ENCODE measurements around the gene PMPCA.

The PMPCA gene

GRCh38 chr9:136380381-136380780 lies 30.1 kb upstream of the PMPCA start:
- H3K27me3 Mint-ChIP-seq, result no peaks in the 10 kb centered on the region

GRCh38 chr9:136381311-136381710 lies 29.1 kb upstream of the PMPCA start:
- H3K4me1 Mint-ChIP-seq (ENCODE audit: low read depth), result peaks cover 22% of the 10 kb centered on the region
- no peak for DNase-seq
- no peak overlapping the region for H3K27ac Mint-ChIP-seq
- no peaks in the 10 kb centered on the region for H3K27me3 Mint-ChIP-seq
- no peaks in the 10 kb centered on the region for H3K9me3 Mint-ChIP-seq
- H3K4me3 Mint-ChIP-seq, result no peak overlapping the region
- peaks cover 81% of the 10 kb centered on the region for H3K36me3 Mint-ChIP-seq (ENCODE audit: low read depth)

More at GRCh38 chr9:136380381-136380780, 30.1 kb upstream of the PMPCA start:
- Mint-ChIP-seq H3K4me1 (ENCODE audit: low read depth) (peaks cover 13% of the 10 kb centered on the region), H3K27ac (no peak overlapping the region), H3K36me3 (ENCODE audit: low read depth) (peaks cover 81% of the 10 kb centered on the region), H3K9me3 (no peaks in the 10 kb centered on the region), H3K4me3 (no peak overlapping the region)
- no peak for DNase-seq

GRCh38 chr9:136381966-136382513 lies 28.4 kb upstream of the PMPCA start:
- H3K27ac Mint-ChIP-seq, result no peak overlapping the region

DNA sequence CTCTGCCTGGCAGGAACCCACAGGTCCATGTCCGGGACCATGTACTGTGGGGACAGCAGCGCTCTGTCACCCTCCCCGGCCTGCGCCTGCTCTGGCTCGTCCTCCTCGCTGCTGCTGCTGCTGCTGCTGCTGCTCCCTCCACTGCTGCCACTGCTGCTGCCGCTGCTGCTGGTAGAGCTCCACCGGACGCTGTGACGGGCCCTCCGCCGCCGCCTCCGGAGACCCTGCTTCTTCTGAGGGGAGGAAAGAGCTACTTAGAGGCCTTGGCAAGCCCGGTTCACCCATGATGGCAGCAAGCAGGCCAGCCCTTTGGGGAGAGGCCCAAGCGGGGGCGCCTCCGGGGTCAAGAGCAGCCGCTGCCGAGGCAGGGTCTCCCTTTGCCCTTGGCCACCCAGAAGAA lies 27.0 kb upstream of the PMPCA start:
- DNase-seq, result no peak
- Mint-ChIP-seq H3K27me3 (no peaks in the 10 kb centered on the region), H3K4me3 (no peak overlapping the region), H3K36me3 (ENCODE audit: low read depth) (peaks cover 88% of the 10 kb centered on the region), H3K27ac (no peak overlapping the region), H3K4me1 (ENCODE audit: low read depth) (peaks cover 30% of the 10 kb centered on the region), H3K9me3 (no peaks in the 10 kb centered on the region)

More at GRCh38 chr9:136381966-136382513, 28.4 kb upstream of the PMPCA start:
- Mint-ChIP-seq H3K27me3 (no peaks in the 10 kb centered on the region), H3K9me3 (no peaks in the 10 kb centered on the region), H3K4me1 (ENCODE audit: low read depth) (peaks cover 25% of the 10 kb centered on the region), H3K4me3 (no peak overlapping the region), H3K36me3 (ENCODE audit: low read depth) (peaks cover 79% of the 10 kb centered on the region)
- DNase-seq, result no peak

DNA sequence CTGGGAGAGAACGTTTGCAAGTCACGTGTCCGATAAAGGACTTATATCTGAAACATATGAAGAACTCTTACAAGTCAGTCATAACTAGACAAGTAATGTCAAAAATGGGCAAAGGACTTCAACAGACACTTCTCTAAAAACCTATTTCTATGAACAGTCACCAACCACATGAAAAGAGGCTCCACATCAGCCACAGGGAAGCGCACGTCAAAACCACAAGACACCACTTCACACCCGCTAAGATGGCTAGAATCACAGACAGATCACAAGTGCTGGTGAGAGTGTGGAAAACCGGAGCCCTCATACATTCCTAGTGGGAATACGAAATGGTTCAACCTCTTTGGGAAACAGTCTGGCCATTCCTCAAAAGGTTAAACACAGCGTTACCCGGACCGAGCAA lies 25.4 kb upstream of the PMPCA start:
- peaks cover 88% of the 10 kb centered on the region for H3K36me3 Mint-ChIP-seq (ENCODE audit: low read depth)
- no peaks in the 10 kb centered on the region for H3K27me3 Mint-ChIP-seq
- H3K4me3 Mint-ChIP-seq, result no peak overlapping the region
- H3K27ac Mint-ChIP-seq, result peak overlapping the region; percentile 39
- peaks cover 30% of the 10 kb centered on the region for H3K4me1 Mint-ChIP-seq (ENCODE audit: low read depth)
- no peak for DNase-seq
- no peaks in the 10 kb centered on the region for H3K9me3 Mint-ChIP-seq

- H3K27ac Mint-ChIP-seq, result peak overlapping the region; percentile 42
- peak overlapping the region; percentile 3 for H3K4me3 Mint-ChIP-seq
- no peak for DNase-seq
- H3K4me1 Mint-ChIP-seq (ENCODE audit: low read depth), result peaks cover 30% of the 10 kb centered on the region
- no peaks in the 10 kb centered on the region for H3K9me3 Mint-ChIP-seq
- peaks cover 90% of the 10 kb centered on the region for H3K36me3 Mint-ChIP-seq (ENCODE audit: low read depth)
- no peaks in the 10 kb centered on the region for H3K27me3 Mint-ChIP-seq
Observed at GRCh38 chr9:136386018-136386417, 24.4 kb upstream of the PMPCA start.

DNA sequence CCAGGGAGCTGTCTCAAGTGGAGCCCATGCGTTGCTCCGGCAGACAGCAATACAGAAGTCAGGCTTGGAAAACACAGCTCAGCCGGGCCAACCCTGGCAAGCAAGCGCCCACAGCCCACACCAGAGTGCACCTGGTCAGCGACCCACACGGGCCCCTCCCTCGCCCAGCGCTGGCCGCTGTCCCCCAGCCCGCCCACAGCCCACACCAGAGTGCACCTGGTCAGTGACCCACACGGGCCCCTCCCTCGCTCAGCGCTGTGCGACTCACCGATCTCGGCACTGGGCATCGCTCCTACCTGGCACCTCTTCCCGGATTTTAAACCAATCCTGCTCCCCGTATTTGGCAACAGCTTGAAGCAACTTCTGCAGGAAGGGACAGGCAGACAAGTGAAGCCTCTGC lies 23.2 kb upstream of the PMPCA start:
- Mint-ChIP-seq H3K4me3 (no peak overlapping the region), H3K4me1 (ENCODE audit: low read depth) (peaks cover 30% of the 10 kb centered on the region), H3K27me3 (no peaks in the 10 kb centered on the region), H3K9me3 (no peaks in the 10 kb centered on the region), H3K36me3 (ENCODE audit: low read depth) (peaks cover 92% of the 10 kb centered on the region), H3K27ac (no peak overlapping the region)
- no peak for DNase-seq

GRCh38 chr9:136389396-136389795 lies 21.1 kb upstream of the PMPCA start:
- H3K9me3 Mint-ChIP-seq, result no peaks in the 10 kb centered on the region
- peaks cover 27% of the 10 kb centered on the region for H3K4me1 Mint-ChIP-seq (ENCODE audit: low read depth)
- DNase-seq, result no peak
- H3K36me3 Mint-ChIP-seq (ENCODE audit: low read depth), result peaks cover 95% of the 10 kb centered on the region
- H3K27me3 Mint-ChIP-seq, result no peaks in the 10 kb centered on the region
- H3K4me3 Mint-ChIP-seq, result no peak overlapping the region
- no peak overlapping the region for H3K27ac Mint-ChIP-seq

- H3K9me3 Mint-ChIP-seq, result no peaks in the 10 kb centered on the region
- H3K27ac Mint-ChIP-seq, result no peak overlapping the region
- no peak overlapping the region for H3K4me3 Mint-ChIP-seq
- H3K27me3 Mint-ChIP-seq, result no peaks in the 10 kb centered on the region
- no peak for DNase-seq
- peaks cover 5% of the 10 kb centered on the region for H3K4me1 Mint-ChIP-seq (ENCODE audit: low read depth)
- peaks cover 95% of the 10 kb centered on the region for H3K36me3 Mint-ChIP-seq (ENCODE audit: low read depth)
Observed at GRCh38 chr9:136391737-136392537, 18.5 kb upstream of the PMPCA start.

DNA sequence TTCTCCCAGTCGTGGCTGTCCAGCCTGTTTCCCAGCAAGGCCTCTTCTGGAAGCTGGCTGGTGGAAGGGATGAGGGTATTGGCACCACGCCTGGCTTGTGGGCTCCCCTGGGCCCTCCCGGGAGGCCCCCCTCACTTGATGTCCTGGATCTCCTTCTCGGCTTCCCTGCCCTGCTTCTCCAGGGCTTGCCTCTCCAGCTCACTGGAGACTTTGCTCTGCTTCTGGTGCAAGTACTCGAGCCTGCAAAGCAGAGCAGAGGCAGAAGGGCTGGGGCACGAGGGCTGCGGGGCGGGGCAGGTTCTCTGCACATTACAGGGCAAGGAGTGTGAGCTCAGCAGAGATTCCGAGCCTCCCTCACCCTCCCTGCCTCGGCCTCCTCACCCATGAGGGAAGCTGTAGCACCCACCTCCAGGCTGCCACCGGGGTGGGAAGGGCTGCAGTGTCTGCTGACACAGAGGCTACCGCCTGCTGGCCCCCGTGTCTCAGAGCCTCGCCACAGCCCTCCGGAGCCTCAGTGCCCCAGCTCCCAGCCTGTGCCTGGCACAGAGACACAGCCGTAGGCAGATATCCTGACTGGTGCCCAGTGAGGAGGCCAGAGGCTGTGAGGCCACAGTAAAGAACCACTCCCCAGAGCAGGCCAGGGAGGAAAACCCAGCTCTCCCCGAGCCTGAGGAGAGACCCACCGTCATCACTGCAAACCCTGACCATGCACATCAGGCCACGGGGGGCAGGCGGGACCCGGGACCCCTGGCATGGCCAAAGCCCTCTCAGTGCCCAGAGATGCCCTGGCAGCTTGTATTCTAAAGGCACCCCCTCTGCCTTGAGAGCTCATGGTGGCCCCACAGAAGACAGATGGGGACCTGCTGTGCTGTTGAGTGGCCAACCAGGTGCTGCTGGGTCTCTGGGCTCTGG lies 17.7 kb upstream of the PMPCA start:
- Mint-ChIP-seq H3K4me1 (ENCODE audit: low read depth) (peaks cover 4% of the 10 kb centered on the region), H3K27me3 (no peaks in the 10 kb centered on the region), H3K36me3 (ENCODE audit: low read depth) (peaks cover 93% of the 10 kb centered on the region), H3K9me3 (no peaks in the 10 kb centered on the region), H3K27ac (no peak overlapping the region), H3K4me3 (no peak overlapping the region)
- no peak for DNase-seq

GRCh38 chr9:136393531-136393930 lies 16.9 kb upstream of the PMPCA start:
- Mint-ChIP-seq H3K27ac (no peak overlapping the region), H3K36me3 (ENCODE audit: low read depth) (peaks cover 93% of the 10 kb centered on the region), H3K27me3 (no peaks in the 10 kb centered on the region), H3K9me3 (no peaks in the 10 kb centered on the region), H3K4me3 (no peak overlapping the region), H3K4me1 (ENCODE audit: low read depth) (peaks cover 10% of the 10 kb centered on the region)
- DNase-seq, result no peak

GRCh38 chr9:136394312-136395019 lies 16.0 kb upstream of the PMPCA start:
- Mint-ChIP-seq H3K27ac (no peak overlapping the region), H3K36me3 (ENCODE audit: low read depth) (peaks cover 93% of the 10 kb centered on the region)

DNA sequence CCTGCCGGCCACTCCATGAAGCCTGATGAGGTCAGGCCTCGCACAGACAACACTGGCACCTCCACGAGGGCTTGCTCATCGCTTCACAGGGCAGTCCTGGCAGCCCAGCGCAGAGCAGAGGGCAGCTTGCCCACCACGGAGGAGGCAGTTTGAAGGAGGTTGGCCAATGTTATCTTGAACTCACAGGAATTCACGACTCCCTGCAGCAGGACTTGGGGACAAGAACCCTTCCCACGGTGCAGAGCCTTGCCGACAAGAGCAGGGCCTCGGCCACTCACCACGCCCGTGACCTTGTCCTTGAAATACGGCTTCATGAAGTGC lies 15.5 kb upstream of the PMPCA start:
- H3K9me3 Mint-ChIP-seq, result no peaks in the 10 kb centered on the region
- H3K27me3 Mint-ChIP-seq, result no peaks in the 10 kb centered on the region
- no peak for DNase-seq
- no peak overlapping the region for H3K27ac Mint-ChIP-seq
- H3K4me3 Mint-ChIP-seq, result no peak overlapping the region
- H3K36me3 Mint-ChIP-seq (ENCODE audit: low read depth), result peaks cover 88% of the 10 kb centered on the region
- peaks cover 18% of the 10 kb centered on the region for H3K4me1 Mint-ChIP-seq (ENCODE audit: low read depth)

More at GRCh38 chr9:136394312-136395019, 16.0 kb upstream of the PMPCA start:
- no peaks in the 10 kb centered on the region for H3K27me3 Mint-ChIP-seq
- H3K9me3 Mint-ChIP-seq, result no peaks in the 10 kb centered on the region
- H3K4me3 Mint-ChIP-seq, result no peak overlapping the region
- H3K4me1 Mint-ChIP-seq (ENCODE audit: low read depth), result peaks cover 18% of the 10 kb centered on the region
- DNase-seq, result no peak
